Bronchial epithelial cell (primary cell): ENCODE results near the gene NDRG4. TPM values are rescaled to one million over a fixed set of nuclear protein-coding genes. Genes with fewer than 3 reads are reported as not detected.

Source experiments
- DNase-seq: peaks from one replicate; pipeline ENCODE4 v3.0.0-alpha.2; 2010; ENCODE audit warnings: low read depth
- FAIRE-seq: peaks from 2 replicates; lab custom pipeline; 2011; peaks lifted over from hg19 to GRCh38; lab: Jason Lieb, UNC
- H3K27me3 ChIP-seq: 2 replicates; pipeline ENCODE4 v1.5.1; 2011; ENCODE audit warnings: low read length; ENCODE audit not compliant: control insufficient read depth, insufficient read depth
- H3K36me3 ChIP-seq: 2 replicates; pipeline ENCODE4 v1.5.1; 2011; ENCODE audit warnings: low read length; ENCODE audit not compliant: control insufficient read depth, insufficient read depth
- H3K4me3 ChIP-seq: 2 replicates; pipeline ENCODE4 v1.5.1; 2011; ENCODE audit warnings: mild to moderate bottlenecking, low read depth, low read length, control low read depth
- CTCF ChIP-seq: IDR thresholded peaks from 2 replicates; pipeline ENCODE4 v1.5.1; 2011; ENCODE audit warnings: mild to moderate bottlenecking, moderate library complexity, low read length, control low read depth, inconsistent platforms; ENCODE audit not compliant: insufficient read depth, severe bottlenecking
- total RNA-seq: library from RNA; depleted of rRNA; stranded (reverse); fragments of >200 nt; gene quantifications from 2 replicates; pipeline ENCODE4 v1.2.1, GENCODE V29; 2014

The NDRG4 gene
- total RNA-seq, 1 donor from 2014 or later = 2.6 TPM

GRCh38 chr16:58466396-58466795 lies 33.5 kb upstream of the NDRG4 start:
- no peak for TF ChIP-seq CTCF
- Histone ChIP-seq H3K36me3 (no peaks in the 10 kb centered on the region), H3K27me3 (peaks cover 33% of the 10 kb centered on the region), H3K4me3 (no peak overlapping the region)
- FAIRE-seq = no peak
- DNase-seq = no peak

- H3K36me3 ChIP-seq = no peaks in the 10 kb centered on the region
- FAIRE-seq (no peak), DNase-seq (no peak)
- H3K27me3 ChIP-seq = peaks cover 34% of the 10 kb centered on the region
- no peak for TF ChIP-seq CTCF
- H3K4me3 ChIP-seq = no peak overlapping the region
Observed at GRCh38 chr16:58467905-58468304, 32.0 kb upstream of the NDRG4 start.

GRCh38 chr16:58471209-58471975 lies 28.6 kb upstream of the NDRG4 start:
- Histone ChIP-seq H3K4me3 (no peak overlapping the region), H3K27me3 (peaks cover 10% of the 10 kb centered on the region), H3K36me3 (no peaks in the 10 kb centered on the region)
- FAIRE-seq = peak; percentile 40
- TF ChIP-seq CTCF = no peak
- DNase-seq = no peak

GRCh38 chr16:58472266-58472665 lies 27.7 kb upstream of the NDRG4 start:
- FAIRE-seq (no peak), DNase-seq (no peak)
- H3K27me3 ChIP-seq = peaks cover 7% of the 10 kb centered on the region
- H3K4me3 ChIP-seq = no peak overlapping the region
- no peaks in the 10 kb centered on the region for H3K36me3 ChIP-seq
- TF ChIP-seq CTCF = no peak

GRCh38 chr16:58472827-58473226 lies 27.1 kb upstream of the NDRG4 start:
- DNase-seq = no peak
- Histone ChIP-seq H3K4me3 (no peak overlapping the region), H3K27me3 (peaks cover 7% of the 10 kb centered on the region), H3K36me3 (no peaks in the 10 kb centered on the region)
- FAIRE-seq = no peak
- no peak for TF ChIP-seq CTCF

GRCh38 chr16:58474296-58474695 lies 25.6 kb upstream of the NDRG4 start:
- Histone ChIP-seq H3K4me3 (no peak overlapping the region), H3K36me3 (no peaks in the 10 kb centered on the region), H3K27me3 (peaks cover 7% of the 10 kb centered on the region)
- TF ChIP-seq CTCF = no peak
- FAIRE-seq = no peak
- DNase-seq = no peak
